22Rv1 (cell line): ENCODE measurements around the gene CCDC6.
"Not testable (repeated sequence)": the region's sequence is repeated elsewhere in the genome, so short reads cannot be mapped to it uniquely, and the experiment has no call there.

Experiments used
- H3K27ac ChIP-seq: fragments of 450-650 bp; 2 replicates; pipeline ENCODE4 v1.5.1; 2017
- ZFX ChIP-seq: fragments of 450-650 bp; IDR thresholded peaks from 2 replicates; pipeline ENCODE4 v1.6.1; 2017; ENCODE audit warnings: antibody characterized with exemption, borderline replicate concordance
- TF ChIP-seq, protein P1 (sequence below): fragments of 450-650 bp; IDR thresholded peaks from 2 replicates; pipeline ENCODE4 v1.5.1; 2017; ENCODE audit warnings: mild to moderate bottlenecking

The CCDC6 gene

GRCh38 chr10:59891936-59892335 is 14.4 kb downstream of the CCDC6 start:
- TF ChIP-seq, protein P1, sequence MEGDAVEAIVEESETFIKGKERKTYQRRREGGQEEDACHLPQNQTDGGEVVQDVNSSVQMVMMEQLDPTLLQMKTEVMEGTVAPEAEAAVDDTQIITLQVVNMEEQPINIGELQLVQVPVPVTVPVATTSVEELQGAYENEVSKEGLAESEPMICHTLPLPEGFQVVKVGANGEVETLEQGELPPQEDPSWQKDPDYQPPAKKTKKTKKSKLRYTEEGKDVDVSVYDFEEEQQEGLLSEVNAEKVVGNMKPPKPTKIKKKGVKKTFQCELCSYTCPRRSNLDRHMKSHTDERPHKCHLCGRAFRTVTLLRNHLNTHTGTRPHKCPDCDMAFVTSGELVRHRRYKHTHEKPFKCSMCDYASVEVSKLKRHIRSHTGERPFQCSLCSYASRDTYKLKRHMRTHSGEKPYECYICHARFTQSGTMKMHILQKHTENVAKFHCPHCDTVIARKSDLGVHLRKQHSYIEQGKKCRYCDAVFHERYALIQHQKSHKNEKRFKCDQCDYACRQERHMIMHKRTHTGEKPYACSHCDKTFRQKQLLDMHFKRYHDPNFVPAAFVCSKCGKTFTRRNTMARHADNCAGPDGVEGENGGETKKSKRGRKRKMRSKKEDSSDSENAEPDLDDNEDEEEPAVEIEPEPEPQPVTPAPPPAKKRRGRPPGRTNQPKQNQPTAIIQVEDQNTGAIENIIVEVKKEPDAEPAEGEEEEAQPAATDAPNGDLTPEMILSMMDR = no peak
- no peak for TF ChIP-seq ZFX
- H3K27ac ChIP-seq = no peak overlapping the region

- no peak for TF ChIP-seq ZFX
- TF ChIP-seq, protein P1 = no peak
- no peak overlapping the region for H3K27ac ChIP-seq
These were observed 15.0 kb downstream of the CCDC6 start for GRCh38 chr10:59891349-59891748.

GRCh38 chr10:59888781-59889435 is 17.4 kb downstream of the CCDC6 start:
- no peak for TF ChIP-seq ZFX
- TF ChIP-seq, protein P1 = no peak
- H3K27ac ChIP-seq = no peak overlapping the region

DNA sequence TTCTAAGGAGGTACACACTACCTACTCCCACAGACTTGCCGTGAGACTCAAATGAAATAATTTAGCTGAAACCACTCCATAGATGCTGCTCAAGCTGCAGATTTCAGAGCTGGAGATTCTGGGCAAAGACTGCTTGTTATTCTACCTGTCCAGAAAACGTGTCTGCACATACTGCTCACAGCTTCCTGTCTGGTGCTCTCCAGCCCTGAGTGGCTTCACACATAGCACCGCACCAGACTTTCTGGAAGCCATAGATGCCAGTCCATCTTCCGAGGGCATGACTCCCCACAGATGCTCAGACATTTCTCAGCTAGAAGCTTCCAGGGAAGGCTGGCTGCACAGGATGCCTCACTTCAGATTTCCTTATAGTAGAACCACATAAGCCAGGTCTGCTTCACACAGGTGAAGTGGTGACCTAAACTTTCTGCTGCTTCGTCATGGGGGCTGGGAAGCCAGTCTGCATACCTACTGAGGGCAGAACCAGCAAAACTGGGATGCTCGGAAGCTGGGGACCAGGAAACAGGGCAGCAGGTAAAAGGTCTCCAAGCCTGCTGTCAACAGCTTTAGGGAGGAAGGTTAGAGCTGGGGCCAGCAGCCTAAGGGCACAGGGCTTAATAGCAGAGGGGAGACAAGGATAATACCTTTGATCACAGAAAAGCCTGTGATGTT is 18.2 kb downstream of the CCDC6 start:
- TF ChIP-seq, protein P1 = no peak
- TF ChIP-seq ZFX = no peak

GRCh38 chr10:59887006-59887405 is 19.4 kb downstream of the CCDC6 start:
- TF ChIP-seq ZFX = no peak
- TF ChIP-seq, protein P1 = no peak
- no peak overlapping the region for H3K27ac ChIP-seq

More for the DNA sequence above, 18.2 kb downstream of the CCDC6 start:
- no peak overlapping the region for H3K27ac ChIP-seq

DNA sequence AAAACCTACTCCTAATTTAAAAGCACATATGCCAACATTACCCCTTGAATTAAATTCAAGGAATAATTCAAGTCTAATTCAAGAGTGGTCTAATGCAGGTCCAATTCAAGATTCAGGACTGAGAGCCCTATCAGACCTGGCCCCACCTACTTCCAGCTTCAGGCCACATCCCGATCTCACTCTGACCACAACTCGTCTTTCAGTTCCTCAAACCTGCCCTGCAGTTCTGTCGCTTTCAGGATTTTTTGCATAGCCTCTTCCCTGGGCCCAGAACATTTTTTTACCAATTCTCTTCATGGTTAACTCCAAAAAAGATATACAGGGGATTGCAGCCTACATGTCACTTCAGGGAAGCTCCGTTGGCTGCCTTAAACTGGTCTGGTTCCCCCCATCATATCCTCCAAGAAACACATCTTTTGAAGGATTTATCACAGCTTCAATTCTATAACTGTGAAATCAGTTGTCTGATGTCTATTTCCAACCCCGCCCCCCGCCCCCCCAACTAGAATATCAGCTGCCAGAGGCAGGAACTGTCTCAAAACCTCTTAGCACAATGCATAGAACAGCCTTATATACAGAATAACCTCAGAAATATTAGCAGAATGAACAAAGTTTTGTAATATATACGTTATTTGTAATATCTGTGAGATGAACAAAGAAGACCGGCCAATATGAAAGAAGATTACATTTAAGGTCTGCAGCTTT is 20.8 kb downstream of the CCDC6 start:
- TF ChIP-seq, protein P1 = no peak
- TF ChIP-seq ZFX = no peak
- no peak overlapping the region for H3K27ac ChIP-seq

DNA sequence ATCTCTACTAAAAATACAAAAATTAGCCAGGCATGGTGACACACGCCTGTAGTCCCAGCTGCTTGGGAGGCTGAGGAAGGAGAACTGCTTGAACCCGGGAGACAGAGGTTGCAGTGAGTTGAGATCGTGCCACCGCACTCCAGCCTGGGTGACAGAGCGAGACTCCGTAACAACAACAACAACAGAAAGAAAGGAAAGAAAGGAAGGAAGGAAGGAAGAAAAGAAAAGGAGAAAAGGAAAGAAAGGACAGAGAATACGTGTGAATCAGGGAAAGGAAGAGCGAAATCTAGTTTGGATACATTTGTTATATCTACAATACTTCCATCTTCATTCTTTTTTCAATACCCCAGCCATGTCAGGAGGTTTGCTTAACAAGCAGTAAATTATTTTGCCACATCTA is 21.5 kb downstream of the CCDC6 start:
- not testable (repeated sequence) for H3K27ac ChIP-seq
